GM23338 (cell line): ENCODE data around the gene PAX6. TPM values are rescaled to one million over a fixed set of nuclear protein-coding genes. Genes with fewer than 3 reads are reported as not detected.

Experiments used
- ATAC-seq: fragments of 200-7000 bp; cut with Tn5 transposase; 3 replicates; pipeline ENCODE4 v1.9.1; 2020
- DNase-seq: peaks from one replicate; pipeline ENCODE4 v3.0.0-alpha.2; 2015; ENCODE audit warnings: low spot score
- H2AFZ ChIP-seq: fragments of 200-600 bp; sonication (generic); 2 replicates; pipeline ENCODE4 v1.8.0; 2016; ENCODE audit warnings: antibody characterized with exemption, mild to moderate bottlenecking, moderate library complexity
- H3F3A ChIP-seq: fragments of 200-600 bp; sonication (generic); replicated peaks from 2 replicates; pipeline ENCODE4 v1.8.0; 2017; ENCODE audit warnings: antibody characterized with exemption, mixed run types, low read depth
- H3K27ac ChIP-seq: fragments of 200-600 bp; sonication (generic); 2 replicates; pipeline ENCODE4 v1.6.1; 2016; ENCODE audit warnings: low read depth
- H3K27me3 ChIP-seq: fragments of 200-600 bp; sonication (generic); 2 replicates; pipeline ENCODE4 v1.8.0; 2016; ENCODE audit warnings: mild to moderate bottlenecking, mixed run types, moderate library complexity; ENCODE audit not compliant: insufficient read depth
- H3K36me3 ChIP-seq: fragments of 200-600 bp; sonication (generic); 2 replicates; pipeline ENCODE4 v1.8.0; 2016; ENCODE audit warnings: mild to moderate bottlenecking; ENCODE audit not compliant: insufficient read depth
- H3K4me1 ChIP-seq: fragments of 200-600 bp; sonication (generic); 2 replicates; pipeline ENCODE4 v1.8.0; 2016; ENCODE audit warnings: mild to moderate bottlenecking, moderate library complexity; ENCODE audit not compliant: insufficient read depth
- H3K4me2 ChIP-seq: fragments of 200-600 bp; sonication (generic); 2 replicates; pipeline ENCODE4 v1.7.1; 2017; ENCODE audit warnings: mixed run types
- H3K4me3 ChIP-seq: fragments of 200-600 bp; sonication (generic); 2 replicates; pipeline ENCODE4 v1.6.1; 2016; ENCODE audit warnings: mixed run types
- H3K79me2 ChIP-seq: fragments of 200-600 bp; sonication (generic); replicated peaks from 2 replicates; pipeline ENCODE4 v1.8.0; 2017; ENCODE audit warnings: mild to moderate bottlenecking; ENCODE audit not compliant: insufficient read depth
- H3K9me2 ChIP-seq: fragments of 200-600 bp; sonication (generic); 2 replicates; pipeline ENCODE4 v1.8.0; 2017; ENCODE audit not compliant: insufficient read depth
- H4K20me1 ChIP-seq: fragments of 200-600 bp; sonication (generic); replicated peaks from 2 replicates; pipeline ENCODE4 v1.8.0; 2017; ENCODE audit warnings: mild to moderate bottlenecking; ENCODE audit not compliant: insufficient read depth
- H3K27ac Mint-ChIP-seq: 2 replicates; pipeline ENCODE4 v1.8.0; 2020; ENCODE audit warnings: inconsistent platforms, mild to moderate bottlenecking, moderate library complexity, mixed read lengths
- H3K27me3 Mint-ChIP-seq: 3 replicates; pipeline ENCODE4 v1.8.0; 2022; ENCODE audit warnings: low read depth, mild to moderate bottlenecking, moderate library complexity, mixed read lengths, inconsistent platforms; ENCODE audit not compliant: insufficient read depth, poor library complexity
- H3K36me3 Mint-ChIP-seq: 3 replicates; pipeline ENCODE4 v1.8.0; 2021; ENCODE audit warnings: low read depth, mild to moderate bottlenecking, inconsistent platforms, moderate library complexity, mixed read lengths
- H3K4me1 Mint-ChIP-seq: 3 replicates; pipeline ENCODE4 v1.8.0; 2020; ENCODE audit warnings: mild to moderate bottlenecking, inconsistent platforms, mixed read lengths
- H3K4me3 Mint-ChIP-seq: 3 replicates; pipeline ENCODE4 v1.8.0; 2021; ENCODE audit warnings: moderate library complexity, mild to moderate bottlenecking, inconsistent platforms, mixed read lengths
- H3K9me3 Mint-ChIP-seq: 3 replicates; pipeline ENCODE4 v1.8.0; 2020; ENCODE audit warnings: moderate library complexity, mild to moderate bottlenecking, inconsistent platforms, mixed read lengths
- EZH2 ChIP-seq: fragments of 200-600 bp; sonication (generic); IDR thresholded peaks from one replicate; pipeline ENCODE4 v1.8.0; 2017; ENCODE audit warnings: antibody characterized with exemption, mild to moderate bottlenecking, low read depth; ENCODE audit not compliant: unreplicated experiment
- EZH2phosphoT487 ChIP-seq: fragments of 200-600 bp; sonication (generic); IDR thresholded peaks from one replicate; pipeline ENCODE4 v1.8.1; 2018; ENCODE audit warnings: antibody characterized with exemption; ENCODE audit not compliant: unreplicated experiment
- REST ChIP-seq: IDR thresholded peaks from one replicate; pipeline ENCODE4 v1.6.1; 2018; ENCODE audit warnings: antibody characterized with exemption; ENCODE audit not compliant: unreplicated experiment
- STAT1 ChIP-seq: IDR thresholded peaks from one replicate; pipeline ENCODE4 v1.6.1; 2016; ENCODE audit warnings: antibody characterized with exemption; ENCODE audit not compliant: unreplicated experiment
- ZNF331 ChIP-seq: fragments of 250-450 bp; sonication (Bioruptor Pico); IDR thresholded peaks from 2 replicates; pipeline ENCODE4 v1.5.0; 2020; ENCODE audit warnings: low read depth, mild to moderate bottlenecking, moderate library complexity
- polyA plus RNA-seq: library from polyadenylated mRNA; unstranded; fragments of >200 nt; fragmentation: Nextera tagmentation; extraction: Ambion mirVana; gene quantifications from 2 replicates; pipeline ENCODE4 v1.2.1, GENCODE V29; 2016
- total RNA-seq: library from RNA; depleted of rRNA; stranded (reverse); fragments of >200 nt; shearing (Covaris generic); gene quantifications from 2 replicates; pipeline ENCODE4 v1.2.3, GENCODE V29; 2014

PAX6 gene
- total and polyA plus RNA-seq, 2 experiments from 2014 or later, result 0.17 to 0.45 TPM

- H3K4me3 Mint-ChIP-seq, result no peak overlapping the region
- TF ChIP-seq EZH2, result peak; percentile 67
- no peak for TF ChIP-seq ZNF331
- no peak for TF ChIP-seq REST
Observed at GRCh38 chr11:31822927-31823643, 12.0 kb upstream of the PAX6 start.

GRCh38 chr11:31822175-31822926 lies 11.2 kb upstream of the PAX6 start:
- H3K27ac ChIP-seq, result no peak overlapping the region
- ATAC-seq (no peak), DNase-seq (peak; percentile 36)
- H3K27me3 ChIP-seq, result peaks cover 97% of the 10 kb centered on the region
- TF ChIP-seq EZH2phosphoT487, result no peak
- no peak for TF ChIP-seq STAT1
- peak; percentile 59 for TF ChIP-seq EZH2
- H3K4me3 ChIP-seq, result peak overlapping the region; percentile 71; the same call in 1 of the 2 replicates
- H3K27me3 Mint-ChIP-seq, result peaks cover 98% of the 10 kb centered on the region
- no peak overlapping the region for H3K27ac Mint-ChIP-seq
- peaks cover 71% of the 10 kb centered on the region for H3K4me1 ChIP-seq
- no peaks in the 10 kb centered on the region for H3K36me3 Mint-ChIP-seq
- H3K79me2 ChIP-seq, result no peaks in the 10 kb centered on the region
- no peaks in the 10 kb centered on the region for H3K36me3 ChIP-seq
- H3K4me1 Mint-ChIP-seq, result peaks cover 66% of the 10 kb centered on the region
- H3K4me2 ChIP-seq, result peak overlapping the region; percentile 74
- no peaks in the 10 kb centered on the region for H4K20me1 ChIP-seq
- H3K9me2 ChIP-seq, result no peaks in the 10 kb centered on the region
- H3F3A ChIP-seq, result peaks cover 61% of the 10 kb centered on the region
- H2AFZ ChIP-seq, result no peak overlapping the region
- no peak overlapping the region for H3K4me3 Mint-ChIP-seq
- H3K9me3 Mint-ChIP-seq, result no peaks in the 10 kb centered on the region

More at GRCh38 chr11:31822927-31823643, 12.0 kb upstream of the PAX6 start:
- Histone ChIP-seq H3F3A (peaks cover 64% of the 10 kb centered on the region), H3K4me2 (peak overlapping the region; percentile 74), H4K20me1 (no peaks in the 10 kb centered on the region), H3K36me3 (no peaks in the 10 kb centered on the region), H2AFZ (peak overlapping the region; percentile 86; the same call in 1 of the 2 replicates), H3K27me3 (peaks cover 97% of the 10 kb centered on the region), H3K27ac (no peak overlapping the region), H3K79me2 (no peaks in the 10 kb centered on the region), H3K4me1 (peaks cover 74% of the 10 kb centered on the region), H3K9me2 (no peaks in the 10 kb centered on the region), H3K4me3 (peak overlapping the region; percentile 13; the same call in 1 of the 2 replicates)
- peak; percentile 40 for DNase-seq
- Mint-ChIP-seq H3K36me3 (no peaks in the 10 kb centered on the region), H3K27ac (no peak overlapping the region), H3K4me1 (peaks cover 73% of the 10 kb centered on the region), H3K9me3 (no peaks in the 10 kb centered on the region), H3K27me3 (peaks cover 98% of the 10 kb centered on the region)
- ATAC-seq, result no peak
